BJ (cell line): ENCODE results near the gene PTPN21. TPM values are rescaled to one million over a fixed set of nuclear protein-coding genes. Genes with fewer than 3 reads are reported as not detected.

Experiments
- CTCF ChIA-PET: fragments of 350-600 bp; formaldehyde crosslinking; extraction: SDS; loops from one replicate; lab custom pipeline; 2021; ENCODE audit warnings: antibody characterized with exemption, inconsistent platforms; lab: Yijun Ruan, JAX
- POLR2A ChIA-PET: fragments of 300-600 bp; sonication (Branson Sonifier 250); formaldehyde crosslinking; extraction: SDS; loops from one replicate; lab custom pipeline; 2021; ENCODE audit warnings: antibody characterized with exemption; lab: Charles Lee
- DNase-seq: peaks from one replicate; pipeline ENCODE4 v3.0.0-alpha.2; 2011; ENCODE audit warnings: low read depth
- H3K27me3 ChIP-seq: 2 replicates; pipeline ENCODE4 v1.6.0; 2011; ENCODE audit warnings: low read length; ENCODE audit not compliant: control insufficient read depth, insufficient read depth
- H3K36me3 ChIP-seq: 2 replicates; pipeline ENCODE4 v1.5.1; 2011; ENCODE audit warnings: low read length; ENCODE audit not compliant: control insufficient read depth, insufficient read depth
- H3K4me3 ChIP-seq: 2 replicates; pipeline ENCODE4 v1.5.1; 2011; ENCODE audit warnings: low read depth, mild to moderate bottlenecking, control low read depth, low read length
- polyA plus RNA-seq: library from polyadenylated mRNA; depleted of rRNA; stranded (reverse); fragments of >200 nt; gene quantifications from 2 replicates; pipeline ENCODE4 v1.2.3, GENCODE V29; 2011
- TF ChIP-seq, protein P1 (sequence below): IDR thresholded peaks from 2 replicates; pipeline ENCODE4 v1.5.1; 2011; ENCODE audit warnings: low read depth, mild to moderate bottlenecking, control low read depth, inconsistent platforms, low read length, moderate library complexity; ENCODE audit not compliant: insufficient read depth

PTPN21 gene
- polyA plus RNA-seq, 1 experiment: 9.1 TPM

DNA sequence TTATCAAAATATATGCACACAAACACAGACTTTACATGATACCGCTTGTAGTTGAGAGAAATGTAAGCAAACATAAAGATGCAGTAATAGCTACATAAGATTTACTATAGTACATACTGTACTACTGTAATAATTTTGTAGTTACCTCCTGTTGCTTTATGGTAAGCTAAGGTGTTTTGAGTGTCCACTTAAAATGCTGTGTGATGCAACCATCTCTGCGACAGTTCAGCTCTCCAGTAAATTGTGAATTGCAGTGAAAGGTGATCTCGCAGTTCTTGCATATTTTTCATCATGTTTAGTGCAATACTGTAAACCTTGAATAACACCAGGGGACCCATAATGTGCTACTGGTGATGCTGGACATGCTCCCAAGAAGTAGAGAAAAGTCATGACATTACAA is 29.6 kb upstream of the PTPN21 start:
- POLR2A ChIA-PET: no interaction called here
- Histone ChIP-seq H3K36me3 (peaks cover 5% of the 10 kb centered on the region), H3K27me3 (no peaks in the 10 kb centered on the region), H3K4me3 (no peak overlapping the region)
- DNase-seq: no peak
- CTCF ChIA-PET: no interaction called here
- TF ChIP-seq, protein P1, sequence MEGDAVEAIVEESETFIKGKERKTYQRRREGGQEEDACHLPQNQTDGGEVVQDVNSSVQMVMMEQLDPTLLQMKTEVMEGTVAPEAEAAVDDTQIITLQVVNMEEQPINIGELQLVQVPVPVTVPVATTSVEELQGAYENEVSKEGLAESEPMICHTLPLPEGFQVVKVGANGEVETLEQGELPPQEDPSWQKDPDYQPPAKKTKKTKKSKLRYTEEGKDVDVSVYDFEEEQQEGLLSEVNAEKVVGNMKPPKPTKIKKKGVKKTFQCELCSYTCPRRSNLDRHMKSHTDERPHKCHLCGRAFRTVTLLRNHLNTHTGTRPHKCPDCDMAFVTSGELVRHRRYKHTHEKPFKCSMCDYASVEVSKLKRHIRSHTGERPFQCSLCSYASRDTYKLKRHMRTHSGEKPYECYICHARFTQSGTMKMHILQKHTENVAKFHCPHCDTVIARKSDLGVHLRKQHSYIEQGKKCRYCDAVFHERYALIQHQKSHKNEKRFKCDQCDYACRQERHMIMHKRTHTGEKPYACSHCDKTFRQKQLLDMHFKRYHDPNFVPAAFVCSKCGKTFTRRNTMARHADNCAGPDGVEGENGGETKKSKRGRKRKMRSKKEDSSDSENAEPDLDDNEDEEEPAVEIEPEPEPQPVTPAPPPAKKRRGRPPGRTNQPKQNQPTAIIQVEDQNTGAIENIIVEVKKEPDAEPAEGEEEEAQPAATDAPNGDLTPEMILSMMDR: no peak

DNA sequence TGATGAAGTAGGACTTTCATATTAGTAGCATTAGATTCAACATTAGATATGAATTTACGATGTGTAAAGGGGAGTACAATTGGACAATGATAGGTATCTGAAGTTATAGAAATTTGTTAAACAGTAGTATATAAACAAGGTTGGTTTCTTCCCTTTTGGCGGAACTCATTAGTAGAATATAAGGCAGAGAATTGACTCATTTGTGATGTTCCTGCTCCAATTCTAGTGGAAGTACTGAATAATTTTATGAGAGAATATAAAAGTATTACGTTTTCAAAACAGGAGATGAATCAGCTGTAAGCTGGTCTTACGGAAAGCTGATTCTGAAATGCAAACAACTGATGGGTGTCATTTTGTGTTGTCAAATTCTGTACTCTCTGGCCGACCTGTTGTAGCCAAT is 21.4 kb upstream of the PTPN21 start:
- CTCF ChIA-PET: no interaction called here
- Histone ChIP-seq H3K4me3 (no peak overlapping the region), H3K36me3 (peaks cover 12% of the 10 kb centered on the region), H3K27me3 (no peaks in the 10 kb centered on the region)
- no peak for DNase-seq
- TF ChIP-seq, protein P1: no peak
- POLR2A ChIA-PET: no interaction called here

DNA sequence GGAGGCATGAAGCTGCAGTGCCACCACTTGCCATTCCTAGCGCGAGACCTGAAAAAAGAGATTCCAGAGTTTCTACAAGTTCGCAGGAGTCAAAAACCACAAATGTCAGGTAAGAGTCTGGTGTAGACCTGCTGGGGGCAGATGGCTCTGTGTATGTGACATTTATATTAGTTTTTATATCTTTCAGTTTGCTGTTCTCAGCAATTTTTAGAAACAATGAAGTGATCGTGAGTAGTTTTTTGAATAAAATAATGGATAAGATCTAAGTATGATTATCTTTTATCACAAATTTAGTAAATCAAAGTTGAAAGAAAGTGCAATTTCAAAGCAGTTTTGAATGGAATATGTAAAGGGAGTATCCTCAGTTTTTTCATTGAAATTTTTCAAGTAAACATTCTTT is 17.3 kb upstream of the PTPN21 start:
- ChIA-PET POLR2A (no interaction called here), CTCF (interaction anchor here (0.6 kb wide), 1 partner anchor 117 kb away, joined by 5 read pairs; no protein-coding TSS in a partner anchor)
- Histone ChIP-seq H3K36me3 (peaks cover 18% of the 10 kb centered on the region), H3K27me3 (no peaks in the 10 kb centered on the region), H3K4me3 (no peak overlapping the region)
- no peak for DNase-seq
- TF ChIP-seq, protein P1: no peak

DNA sequence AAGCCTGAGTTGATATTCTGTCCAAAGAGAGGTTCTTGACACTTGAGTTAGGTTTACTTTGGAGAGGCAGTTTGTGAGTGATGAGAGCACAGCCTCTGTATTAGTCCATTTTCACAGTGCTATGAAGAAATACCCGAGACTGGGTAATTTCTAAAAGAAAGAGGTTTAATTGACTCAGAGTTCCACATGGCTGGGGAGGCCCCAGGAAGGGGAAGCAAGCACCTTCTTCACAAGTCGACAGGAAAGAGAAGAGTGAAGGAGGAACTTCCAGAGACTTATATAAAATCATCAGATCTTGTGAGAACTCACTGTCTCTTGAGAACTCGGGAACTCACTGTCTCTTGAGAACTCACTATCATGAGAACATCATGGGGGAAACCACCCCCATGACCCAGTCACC is 13.4 kb upstream of the PTPN21 start:
- Histone ChIP-seq H3K36me3 (peaks cover 13% of the 10 kb centered on the region), H3K27me3 (no peaks in the 10 kb centered on the region), H3K4me3 (no peak overlapping the region)
- DNase-seq: no peak
- TF ChIP-seq, protein P1: no peak
- ChIA-PET POLR2A (no interaction called here), CTCF (no interaction called here)

DNA sequence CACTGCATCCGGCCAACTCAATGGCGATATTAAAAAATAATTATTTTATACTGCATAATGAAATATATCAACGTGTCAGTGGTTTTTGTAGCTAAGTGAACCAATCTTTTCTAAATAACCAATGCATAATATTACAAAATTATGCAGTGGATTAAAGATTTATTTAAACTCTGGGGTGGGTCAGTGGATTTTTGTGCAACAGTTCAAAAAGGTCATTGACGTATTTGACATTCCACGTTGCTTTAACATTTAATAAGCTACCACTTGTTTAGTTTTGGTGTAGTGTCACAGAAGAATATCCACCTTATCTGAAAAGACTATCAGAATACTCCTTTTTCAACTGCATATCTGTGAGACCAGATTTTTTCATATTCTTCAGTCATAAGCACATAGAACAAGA is 10.6 kb upstream of the PTPN21 start:
- no peaks in the 10 kb centered on the region for H3K27me3 ChIP-seq
- H3K36me3 ChIP-seq: peaks cover 9% of the 10 kb centered on the region
- DNase-seq: no peak
- no peak overlapping the region for H3K4me3 ChIP-seq
- CTCF ChIA-PET: interaction anchor here (1.3 to 1.6 kb wide), 2 partner anchors 73 to 376 kb away, joined by 3 read pairs; no protein-coding TSS in a partner anchor
- TF ChIP-seq, protein P1: no peak
- POLR2A ChIA-PET: no interaction called here
